ENCODE data around the gene SNX22.
"Not testable (repeated sequence)": the region's sequence is repeated elsewhere in the genome, so short reads cannot be mapped to it uniquely, and the experiment has no call there.

Gene SNX22

DNA sequence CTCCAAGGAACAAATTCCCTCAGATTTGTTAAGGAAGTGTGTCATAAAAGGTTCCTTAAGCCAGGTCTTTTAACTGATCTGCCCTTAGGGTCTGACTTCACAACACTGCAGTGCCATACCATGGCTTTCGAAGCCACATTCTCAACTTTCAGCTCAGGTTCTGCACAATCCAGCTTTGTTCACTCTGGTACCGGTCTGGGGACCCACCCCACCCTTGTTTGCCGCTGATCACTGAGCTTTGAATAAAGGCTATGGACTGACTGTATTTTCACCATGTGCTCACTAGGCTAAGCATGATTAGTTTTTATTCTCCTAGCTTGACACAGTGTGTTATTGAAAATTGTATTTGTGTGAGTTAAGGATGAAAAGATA, 39.9 kb upstream of the SNX22 start:
- Mint-ChIP-seq H3K4me1 (peaks cover 9% of the 10 kb centered on the region), H3K36me3 (ENCODE audit: low read depth) (peaks cover 35% of the 10 kb centered on the region), H3K27me3 (ENCODE audit: low read depth) (no peaks in the 10 kb centered on the region), H3K4me3 (no peak overlapping the region), H3K9me3 (no peaks in the 10 kb centered on the region), H3K27ac (peak overlapping the region; percentile 52 to 90 (median 61))
- TF ChIP-seq CTCF (IDR thresholded peaks at IDR 0.05; ENCODE audit: unreplicated experiment in 3 of 3) = no peak

DNA sequence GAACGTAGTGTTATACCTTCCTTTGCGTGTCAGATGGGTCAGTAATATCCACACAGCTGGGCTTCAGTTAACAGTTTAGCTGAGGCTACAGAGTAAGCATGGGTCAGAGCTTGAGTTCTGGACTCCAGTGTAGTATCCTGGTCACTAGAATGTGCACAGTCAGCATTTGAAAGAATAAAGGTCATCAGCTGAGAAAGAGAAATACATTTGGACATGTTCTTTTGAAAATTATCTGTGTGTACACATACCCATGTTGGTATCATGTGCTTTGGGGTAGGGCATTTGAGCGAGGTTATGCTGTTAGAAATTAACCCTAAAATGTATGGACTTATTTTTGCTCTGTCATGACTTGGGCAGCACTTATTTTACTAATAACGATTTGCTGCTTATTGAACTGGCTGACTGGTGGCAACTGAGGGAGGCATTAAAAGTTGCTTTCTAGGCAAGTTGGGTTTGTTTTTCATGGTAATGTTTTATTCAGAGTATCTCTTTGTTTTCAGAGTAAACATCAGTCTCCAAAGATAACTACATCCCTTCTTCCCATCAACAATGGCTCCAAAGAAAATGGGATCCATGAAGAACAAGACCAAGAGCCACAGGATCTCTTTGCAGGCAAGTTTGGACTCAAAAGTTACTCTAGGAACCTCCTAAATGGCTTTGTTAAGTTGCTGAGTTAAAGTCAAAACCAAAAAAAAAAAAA, 39.3 kb upstream of the SNX22 start:
- Mint-ChIP-seq H3K27ac (peak overlapping the region; percentile 52 to 90 (median 61)), H3K27me3 (ENCODE audit: low read depth) (no peaks in the 10 kb centered on the region), H3K4me3 (no peak overlapping the region), H3K9me3 (no peaks in the 10 kb centered on the region), H3K36me3 (ENCODE audit: low read depth) (peaks cover 40% of the 10 kb centered on the region), H3K4me1 (peaks cover 9% of the 10 kb centered on the region)
- no peak for TF ChIP-seq CTCF (IDR thresholded peaks at IDR 0.05; ENCODE audit: unreplicated experiment in 3 of 3)

DNA sequence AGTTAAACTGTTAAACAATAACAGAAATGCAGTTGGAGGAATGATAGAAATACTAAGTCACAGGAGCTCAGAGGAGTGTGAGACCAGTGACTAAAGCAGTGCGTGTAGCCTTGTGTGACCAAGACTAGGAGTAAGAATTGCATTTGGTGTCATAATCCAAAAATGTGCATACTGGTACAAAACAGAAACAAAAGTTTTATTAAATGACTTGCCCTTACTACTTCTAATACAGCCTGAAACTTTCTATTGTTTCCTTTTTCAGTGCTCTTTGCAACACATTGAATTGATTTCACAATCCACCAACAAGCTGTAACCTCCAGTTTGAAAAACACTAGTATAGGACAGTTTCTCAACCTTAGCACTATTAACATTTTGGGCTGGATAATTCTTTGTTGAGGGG, 38.6 kb upstream of the SNX22 start:
- TF ChIP-seq CTCF (IDR thresholded peaks at IDR 0.05; ENCODE audit: unreplicated experiment in 3 of 3) = no peak
- Mint-ChIP-seq H3K4me3 (no peak overlapping the region), H3K9me3 (no peaks in the 10 kb centered on the region), H3K4me1 (peaks cover 9% of the 10 kb centered on the region), H3K27ac (peak overlapping the region in 2 of 3 experiments; percentile 61 to 90), H3K36me3 (ENCODE audit: low read depth) (peaks cover 44% of the 10 kb centered on the region), H3K27me3 (ENCODE audit: low read depth) (no peaks in the 10 kb centered on the region)

GRCh38 chr15:64117759-64118487, 33.6 kb upstream of the SNX22 start:
- H3K9me3 Mint-ChIP-seq = no peaks in the 10 kb centered on the region
- H3K4me1 Mint-ChIP-seq = no peaks in the 10 kb centered on the region
- H3K27ac Mint-ChIP-seq = peak overlapping the region in 1 of 3 experiments; percentile 55
- H3K4me3 Mint-ChIP-seq = no peak overlapping the region
- H3K36me3 Mint-ChIP-seq (ENCODE audit: low read depth) = peaks cover 67% of the 10 kb centered on the region
- no peaks in the 10 kb centered on the region for H3K27me3 Mint-ChIP-seq (ENCODE audit: low read depth)
- no peak for TF ChIP-seq CTCF (IDR thresholded peaks at IDR 0.05; ENCODE audit: unreplicated experiment in 3 of 3)

DNA sequence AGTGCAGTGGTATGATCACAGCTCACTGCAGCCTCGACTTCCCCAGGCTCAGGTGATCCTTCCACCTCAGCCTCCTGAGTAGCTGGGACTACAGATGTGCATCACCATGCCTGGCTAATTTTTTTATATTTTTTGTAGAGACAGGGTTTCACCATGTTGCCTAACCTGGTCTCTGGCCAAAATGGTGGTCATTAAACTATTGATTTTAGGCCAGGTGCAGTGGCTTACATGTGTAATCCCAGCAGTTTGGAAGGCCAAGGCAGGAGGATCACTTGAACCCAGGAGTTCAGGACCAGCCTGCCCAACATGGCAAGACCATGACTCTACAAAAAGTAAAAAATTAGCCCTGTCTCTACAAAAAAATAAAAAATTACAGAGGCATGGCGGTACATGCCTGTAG, 31.2 kb upstream of the SNX22 start:
- peaks cover 72% of the 10 kb centered on the region for H3K36me3 Mint-ChIP-seq (ENCODE audit: low read depth)
- H3K27me3 Mint-ChIP-seq (ENCODE audit: low read depth); H3K9me3 Mint-ChIP-seq; H3K4me1 Mint-ChIP-seq; H3K4me3 Mint-ChIP-seq; H3K27ac Mint-ChIP-seq: not testable (repeated sequence)

DNA sequence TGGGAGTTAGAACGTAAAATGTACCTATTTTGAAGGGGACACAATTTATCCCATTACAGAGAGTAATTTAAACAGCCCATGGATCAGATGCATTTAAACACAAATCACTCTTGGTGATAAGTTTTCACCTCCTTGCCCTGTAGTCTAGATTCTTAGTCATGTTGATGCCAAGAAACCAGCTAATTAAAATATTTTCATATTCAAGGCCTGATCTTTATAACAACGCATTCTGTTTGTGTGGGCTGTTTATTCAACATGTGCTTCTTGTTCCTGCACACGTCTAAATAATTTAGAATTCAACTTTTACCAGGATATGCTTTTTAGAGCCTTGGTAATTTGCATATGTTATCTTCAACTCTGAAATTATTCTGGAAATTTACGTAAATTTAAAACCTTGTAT, 29.9 kb upstream of the SNX22 start:
- H3K4me3 Mint-ChIP-seq = no peak overlapping the region
- no peak overlapping the region for H3K27ac Mint-ChIP-seq
- no peaks in the 10 kb centered on the region for H3K4me1 Mint-ChIP-seq
- no peak for TF ChIP-seq CTCF (IDR thresholded peaks at IDR 0.05; ENCODE audit: unreplicated experiment in 3 of 3)
- no peaks in the 10 kb centered on the region for H3K27me3 Mint-ChIP-seq (ENCODE audit: low read depth)
- peaks cover 70% of the 10 kb centered on the region for H3K36me3 Mint-ChIP-seq (ENCODE audit: low read depth)
- H3K9me3 Mint-ChIP-seq = no peaks in the 10 kb centered on the region

Measured in nephron (organoid).